A549 (cell line): ENCODE results near the gene PPIG. TPM values are rescaled to one million over a fixed set of nuclear protein-coding genes. Genes with fewer than 3 reads are reported as not detected.

Experiments
- ATAC-seq, 2 experiments: fragments of 200-7000 bp in 1 of 2; fragments of >200 bp in 1 of 2; cut with Nextera tagmentation in 1 of 2; cut with Tn5 transposase in 1 of 2; 3 replicates each; pipeline versions ENCODE4 v1.8.0 to v1.9.1; 2018 to 2020; ENCODE audit warnings: mild to moderate bottlenecking in 1 of 2, moderate library complexity in 1 of 2
- CTCF ChIA-PET: fragments of 300-600 bp; sonication (Branson Sonifier 250); formaldehyde crosslinking; extraction: SDS; loops from one replicate; lab custom pipeline; 2021; ENCODE audit warnings: antibody characterized with exemption, inconsistent platforms; lab: Yijun Ruan, JAX
- POLR2A ChIA-PET: fragments of 350-600 bp; formaldehyde crosslinking; extraction: SDS; loops from one replicate; lab custom pipeline; 2021; ENCODE audit warnings: antibody characterized with exemption, inconsistent platforms; lab: Yijun Ruan, JAX
- DNase-seq, 2 experiments: peaks; one replicate each; pipeline versions ENCODE4 v3.0.0 to v3.0.0-alpha.2; 2011 to 2016; ENCODE audit warnings: low read depth in 1 of 2, low spot score in 1 of 2
- FAIRE-seq: peaks from 2 replicates; lab custom pipeline; 2011; peaks lifted over from hg19 to GRCh38; lab: Jason Lieb, UNC
- H3K27ac ChIP-seq, 2 experiments: fragments of >200 bp; sonication (Bioruptor Twin); formaldehyde crosslinking; 3 replicates each; pipeline ENCODE4 v1.5.1; 2016 to 2017
- H3K4me1 ChIP-seq: fragments of >200 bp; sonication (Bioruptor Twin); formaldehyde crosslinking; 3 replicates; pipeline ENCODE4 v1.6.1; 2016
- H3K4me2 ChIP-seq: fragments of >200 bp; sonication (Bioruptor Twin); formaldehyde crosslinking; 3 replicates; pipeline ENCODE4 v1.6.1; 2016
- H3K4me3 ChIP-seq: fragments of >200 bp; sonication (Bioruptor Twin); formaldehyde crosslinking; 3 replicates; pipeline ENCODE4 v1.5.1; 2016
- H3K9me3 ChIP-seq: fragments of >200 bp; sonication (Bioruptor Twin); formaldehyde crosslinking; 3 replicates; pipeline ENCODE4 v1.6.1; 2016
- CBX2 ChIP-seq: fragments of 200-600 bp; sonication (generic); IDR thresholded peaks from 2 replicates; pipeline ENCODE4 v1.6.1; 2016; ENCODE audit warnings: low read depth, mild to moderate bottlenecking, borderline replicate concordance
- CHD4 ChIP-seq: fragments of 200-600 bp; sonication (generic); IDR thresholded peaks from 2 replicates; pipeline ENCODE4 v1.6.1; 2016; ENCODE audit warnings: antibody characterized with exemption, mild to moderate bottlenecking, borderline replicate concordance
- EHMT2 ChIP-seq: fragments of 200-600 bp; sonication (generic); IDR thresholded peaks from 2 replicates; pipeline ENCODE4 v1.6.1; 2016; ENCODE audit warnings: antibody characterized with exemption, low read depth, mild to moderate bottlenecking, moderate library complexity
- ESRRA ChIP-seq: fragments of 150-350 bp; IDR thresholded peaks from 2 replicates; pipeline ENCODE4 v1.6.1; 2014; ENCODE audit warnings: mild to moderate bottlenecking, low read length, borderline replicate concordance
- FOSL2 ChIP-seq, 2 experiments: fragments of 450-650 bp in 1 of 2; fragments of >200 bp in 1 of 2; sonication (Bioruptor Twin) in 1 of 2; formaldehyde crosslinking; IDR thresholded peaks; 2 replicates each; pipeline versions ENCODE4 v1.5.0 to v1.6.1; 2016 to 2020; ENCODE audit warnings: mild to moderate bottlenecking in 1 of 2, moderate library complexity in 1 of 2
- FOXS1 ChIP-seq: fragments of 250-450 bp; sonication (Bioruptor Pico); IDR thresholded peaks from 2 replicates; pipeline ENCODE4 v1.5.0; 2020; ENCODE audit warnings: mild to moderate bottlenecking, moderate library complexity
- GATA3 ChIP-seq: IDR thresholded peaks from 2 replicates; pipeline ENCODE4 v1.6.1; 2012; ENCODE audit warnings: borderline replicate concordance
- HDAC2 ChIP-seq: fragments of 200-600 bp; sonication (generic); IDR thresholded peaks from 2 replicates; pipeline ENCODE4 v1.6.1; 2016
- HOXB13 ChIP-seq: fragments of 250-450 bp; sonication (Bioruptor Pico); IDR thresholded peaks from 2 replicates; pipeline ENCODE4 v1.5.0; 2020; ENCODE audit warnings: low read depth, mild to moderate bottlenecking, moderate library complexity
- HOXB5 ChIP-seq: fragments of 250-450 bp; sonication (Bioruptor Pico); IDR thresholded peaks from 2 replicates; pipeline ENCODE4 v1.5.0; 2020; ENCODE audit warnings: mild to moderate bottlenecking, moderate library complexity
- KDM5A ChIP-seq: fragments of 200-600 bp; sonication (generic); IDR thresholded peaks from 2 replicates; pipeline ENCODE4 v1.6.1; 2016; ENCODE audit warnings: antibody characterized with exemption, mild to moderate bottlenecking
- MAZ ChIP-seq: fragments of 150-350 bp; IDR thresholded peaks from 2 replicates; pipeline ENCODE4 v1.6.1; 2014; ENCODE audit warnings: antibody characterized with exemption, low read depth, low read length, borderline replicate concordance
- PHF8 ChIP-seq: fragments of 200-600 bp; sonication (generic); IDR thresholded peaks from 2 replicates; pipeline ENCODE4 v1.6.1; 2016; ENCODE audit warnings: low read depth, mild to moderate bottlenecking, antibody characterized with exemption, moderate library complexity, borderline replicate concordance
- POLR2A ChIP-seq: IDR thresholded peaks from 2 replicates; pipeline ENCODE4 v1.6.1; 2012; ENCODE audit warnings: mild to moderate bottlenecking, low read length
- RCOR1 ChIP-seq: fragments of 150-350 bp; IDR thresholded peaks from 2 replicates; pipeline ENCODE4 v1.6.1; 2014; ENCODE audit warnings: antibody characterized with exemption, low read length, low read depth
- RFX5 ChIP-seq: fragments of 450-650 bp; IDR thresholded peaks from 2 replicates; pipeline ENCODE4 v1.7.1; 2014; ENCODE audit warnings: antibody characterized with exemption, mild to moderate bottlenecking, moderate library complexity
- RNF2 ChIP-seq: fragments of 200-600 bp; sonication (generic); IDR thresholded peaks from 2 replicates; pipeline ENCODE4 v1.6.1; 2016; ENCODE audit warnings: low read depth, mild to moderate bottlenecking, antibody characterized with exemption, moderate library complexity, borderline replicate concordance
- SREBF2 ChIP-seq: fragments of 450-650 bp; IDR thresholded peaks from 2 replicates; pipeline ENCODE4 v1.6.1; 2014; ENCODE audit warnings: mild to moderate bottlenecking, moderate library complexity
- TFCP2L1 ChIP-seq: fragments of 250-450 bp; sonication (Bioruptor Pico); IDR thresholded peaks from 2 replicates; pipeline ENCODE4 v1.5.0; 2021; ENCODE audit warnings: mild to moderate bottlenecking
- WGBS: methylation state at CpG from one replicate; pipeline ENCODE4 v1.1.6; 2017; ENCODE audit errors: missing lambda C conversion rate; 5-methylcytosine and 5-hydroxymethylcytosine counted together
- polyA minus RNA-seq: library from RNA; depleted of rRNA, polyadenylated mRNA; stranded (reverse); fragments of >200 nt; gene quantifications from 2 replicates; pipeline ENCODE4 v1.2.3, GENCODE V29; 2011; rRNA and poly(A)+ RNA removed
- polyA plus RNA-seq, 4 experiments: library from polyadenylated mRNA; depleted of rRNA in 3 of 4; stranded (reverse); fragments of >200 nt; fragmentation: RNase III in 1 of 4; extraction: RNeasy Plus Mini Kit Qiagen cat#74134 plus additional on column Dnase treatment in 1 of 4; gene quantifications; 2 replicates in 3 of 4; 3 replicates in 1 of 4; pipeline ENCODE4 v1.2.3, GENCODE V29; 2011 to 2017
- TF ChIP-seq, protein P1 (sequence below): fragments of >200 bp; sonication (Bioruptor Twin); formaldehyde crosslinking; IDR thresholded peaks from 3 replicates; pipeline ENCODE4 v1.6.1; 2016
- TF ChIP-seq, protein P2 (sequence below): fragments of 200-600 bp; sonication (generic); IDR thresholded peaks from 2 replicates; pipeline ENCODE4 v1.6.1; 2016; ENCODE audit warnings: antibody characterized with exemption, mild to moderate bottlenecking, moderate library complexity
- TF ChIP-seq, protein P3 (sequence below): IDR thresholded peaks from 2 replicates; pipeline ENCODE4 v1.6.1; 2012
- TF ChIP-seq, protein P4 (sequence below): fragments of 450-650 bp; IDR thresholded peaks from 2 replicates; pipeline ENCODE4 v1.6.1; 2014; ENCODE audit warnings: antibody characterized with exemption
- TF ChIP-seq, protein P5 (sequence below): IDR thresholded peaks from 2 replicates; pipeline ENCODE4 v1.6.1; 2012; ENCODE audit warnings: low read depth, borderline replicate concordance
- TF ChIP-seq, protein P6 (sequence below): fragments of 150-350 bp; IDR thresholded peaks from 2 replicates; pipeline ENCODE4 v1.6.1; 2014; ENCODE audit warnings: low read depth, mild to moderate bottlenecking, low read length
- TF ChIP-seq, protein P7 (sequence below): IDR thresholded peaks from 2 replicates; pipeline ENCODE4 v1.6.1; 2012

The PPIG gene
- 46.4 and 70.8 TPM in 2 replicates for polyA plus RNA-seq (2011; rRNA removed)
- polyA plus RNA-seq (2012; cell fraction: cytosol; rRNA removed): 9.9 and 10.6 TPM in 2 replicates
- polyA plus RNA-seq (2012; cell fraction: nucleus; rRNA removed): 5.5 and 9.8 TPM in 2 replicates
- 57.9 to 61.2 TPM (median 60.5 TPM) in 3 replicates for polyA plus RNA-seq (2017; fragmentation: RNase III; extraction: RNeasy Plus Mini Kit Qiagen cat#74134 plus additional on column Dnase treatment)
- 6.2 and 7.3 TPM in 2 replicates for polyA minus RNA-seq

DNA sequence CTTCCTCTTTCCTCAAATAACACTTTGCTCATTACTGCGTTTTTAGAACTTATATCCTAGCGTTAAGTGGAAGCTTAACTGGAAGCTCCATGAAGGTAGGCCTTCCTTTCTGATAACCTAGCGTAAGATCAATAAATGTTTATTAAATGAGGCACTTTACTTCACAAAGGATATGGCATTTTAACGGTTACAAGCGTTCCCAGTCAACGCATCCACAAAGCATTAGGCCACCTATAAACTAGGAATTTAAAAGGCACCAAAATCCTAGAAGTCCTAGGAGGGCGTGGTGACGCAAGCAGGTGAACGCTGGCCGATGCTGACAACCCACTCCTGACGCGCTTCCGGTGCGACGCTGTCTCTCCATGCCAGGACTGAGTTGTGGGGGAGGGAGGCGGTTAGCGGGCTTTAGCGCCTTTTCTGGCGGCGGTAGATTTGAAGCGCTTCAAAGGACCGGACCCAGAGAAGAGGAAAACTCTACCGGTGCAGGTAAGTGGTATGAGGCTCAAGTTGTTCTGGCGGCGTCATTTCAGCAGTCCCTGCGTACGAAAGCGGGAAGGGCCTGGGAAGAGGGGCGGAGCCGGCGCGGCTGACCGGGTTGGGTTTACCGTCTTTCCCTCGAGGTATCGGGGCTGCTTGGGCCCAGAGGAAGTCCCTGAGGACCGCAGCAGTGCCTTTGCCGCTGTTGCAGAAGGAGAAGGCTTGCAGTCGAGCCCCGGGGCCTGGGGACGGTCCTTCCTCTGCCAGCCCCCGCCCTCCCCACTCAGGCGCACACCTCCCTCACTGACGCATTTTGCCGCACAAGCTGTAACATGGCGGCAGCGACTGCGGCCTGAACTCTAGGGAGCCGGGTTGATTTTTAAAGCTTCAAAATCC lies at the start of gene PPIG:
TSS of gene PPIG (plus strand) at position 347 of the 873 bp plus-strand sequence. CDS start 19,691 bp downstream, outside the sequence.
- peak; percentile 83 to 95 for DNase-seq
- H3K27ac ChIP-seq: peak within 1 kb of the TSS; percentile 93 to 98
- 5% methylated on average over 31 of the region's 49 CpGs for WGBS
- peak; percentile 96 to 98 for ATAC-seq
- peak within 1 kb of the TSS; percentile 97 for H3K4me3 ChIP-seq
- H3K9me3 ChIP-seq: peaks cover 10% of the 10 kb centered on the region
- ChIA-PET CTCF (interaction anchor here (0.9 to 1.3 kb wide), 2 partner anchors 12 to 35 kb away, joined by 3 read pairs; no protein-coding TSS in a partner anchor), POLR2A (interaction anchor here (1.2 kb wide), 1 partner anchor 11 kb away, joined by 6 read pairs; the partner anchor contains the start of gene FASTKD1)
- H3K4me1 ChIP-seq: peaks cover 12% of the 10 kb centered on the region
- no peak for FAIRE-seq
- H3K4me2 ChIP-seq: peak within 1 kb of the TSS; percentile 90
- TF ChIP-seq CBX2: no peak
- TF ChIP-seq HOXB5: no peak
- TF ChIP-seq RCOR1: no peak
- TF ChIP-seq RNF2: no peak
- TF ChIP-seq HOXB13 (CRISPR knock-in tag): no peak
- TF ChIP-seq POLR2A: peak; percentile 28
- TF ChIP-seq TFCP2L1 (CRISPR knock-in tag): no peak
- TF ChIP-seq, protein P1, sequence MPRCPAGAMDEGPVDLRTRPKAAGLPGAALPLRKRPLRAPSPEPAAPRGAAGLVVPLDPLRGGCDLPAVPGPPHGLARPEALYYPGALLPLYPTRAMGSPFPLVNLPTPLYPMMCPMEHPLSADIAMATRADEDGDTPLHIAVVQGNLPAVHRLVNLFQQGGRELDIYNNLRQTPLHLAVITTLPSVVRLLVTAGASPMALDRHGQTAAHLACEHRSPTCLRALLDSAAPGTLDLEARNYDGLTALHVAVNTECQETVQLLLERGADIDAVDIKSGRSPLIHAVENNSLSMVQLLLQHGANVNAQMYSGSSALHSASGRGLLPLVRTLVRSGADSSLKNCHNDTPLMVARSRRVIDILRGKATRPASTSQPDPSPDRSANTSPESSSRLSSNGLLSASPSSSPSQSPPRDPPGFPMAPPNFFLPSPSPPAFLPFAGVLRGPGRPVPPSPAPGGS: no peak
- TF ChIP-seq ESRRA: no peak
- peak; percentile 84; the same call in 1 of the 2 replicates for TF ChIP-seq CHD4
- peak; percentile 32; the same call in 1 of the 2 replicates for TF ChIP-seq FOXS1
- TF ChIP-seq, protein P2, sequence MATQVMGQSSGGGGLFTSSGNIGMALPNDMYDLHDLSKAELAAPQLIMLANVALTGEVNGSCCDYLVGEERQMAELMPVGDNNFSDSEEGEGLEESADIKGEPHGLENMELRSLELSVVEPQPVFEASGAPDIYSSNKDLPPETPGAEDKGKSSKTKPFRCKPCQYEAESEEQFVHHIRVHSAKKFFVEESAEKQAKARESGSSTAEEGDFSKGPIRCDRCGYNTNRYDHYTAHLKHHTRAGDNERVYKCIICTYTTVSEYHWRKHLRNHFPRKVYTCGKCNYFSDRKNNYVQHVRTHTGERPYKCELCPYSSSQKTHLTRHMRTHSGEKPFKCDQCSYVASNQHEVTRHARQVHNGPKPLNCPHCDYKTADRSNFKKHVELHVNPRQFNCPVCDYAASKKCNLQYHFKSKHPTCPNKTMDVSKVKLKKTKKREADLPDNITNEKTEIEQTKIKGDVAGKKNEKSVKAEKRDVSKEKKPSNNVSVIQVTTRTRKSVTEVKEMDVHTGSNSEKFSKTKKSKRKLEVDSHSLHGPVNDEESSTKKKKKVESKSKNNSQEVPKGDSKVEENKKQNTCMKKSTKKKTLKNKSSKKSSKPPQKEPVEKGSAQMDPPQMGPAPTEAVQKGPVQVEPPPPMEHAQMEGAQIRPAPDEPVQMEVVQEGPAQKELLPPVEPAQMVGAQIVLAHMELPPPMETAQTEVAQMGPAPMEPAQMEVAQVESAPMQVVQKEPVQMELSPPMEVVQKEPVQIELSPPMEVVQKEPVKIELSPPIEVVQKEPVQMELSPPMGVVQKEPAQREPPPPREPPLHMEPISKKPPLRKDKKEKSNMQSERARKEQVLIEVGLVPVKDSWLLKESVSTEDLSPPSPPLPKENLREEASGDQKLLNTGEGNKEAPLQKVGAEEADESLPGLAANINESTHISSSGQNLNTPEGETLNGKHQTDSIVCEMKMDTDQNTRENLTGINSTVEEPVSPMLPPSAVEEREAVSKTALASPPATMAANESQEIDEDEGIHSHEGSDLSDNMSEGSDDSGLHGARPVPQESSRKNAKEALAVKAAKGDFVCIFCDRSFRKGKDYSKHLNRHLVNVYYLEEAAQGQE: no peak
- TF ChIP-seq, protein P3, sequence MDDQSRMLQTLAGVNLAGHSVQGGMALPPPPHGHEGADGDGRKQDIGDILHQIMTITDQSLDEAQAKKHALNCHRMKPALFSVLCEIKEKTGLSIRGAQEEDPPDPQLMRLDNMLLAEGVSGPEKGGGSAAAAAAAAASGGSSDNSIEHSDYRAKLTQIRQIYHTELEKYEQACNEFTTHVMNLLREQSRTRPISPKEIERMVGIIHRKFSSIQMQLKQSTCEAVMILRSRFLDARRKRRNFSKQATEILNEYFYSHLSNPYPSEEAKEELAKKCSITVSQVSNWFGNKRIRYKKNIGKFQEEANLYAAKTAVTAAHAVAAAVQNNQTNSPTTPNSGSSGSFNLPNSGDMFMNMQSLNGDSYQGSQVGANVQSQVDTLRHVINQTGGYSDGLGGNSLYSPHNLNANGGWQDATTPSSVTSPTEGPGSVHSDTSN: 0 out of 2 replicates have a peak, but pooled peaks have one; percentile 36
- TF ChIP-seq FOSL2 (IDR thresholded peaks at IDR 0.05): no peak
- TF ChIP-seq FOSL2 (CRISPR knock-in tag; IDR thresholded peaks at IDR 0.05): no peak; the same call in 1 of the 2 replicates
- peak; percentile 88 for TF ChIP-seq KDM5A
- TF ChIP-seq, protein P4, sequence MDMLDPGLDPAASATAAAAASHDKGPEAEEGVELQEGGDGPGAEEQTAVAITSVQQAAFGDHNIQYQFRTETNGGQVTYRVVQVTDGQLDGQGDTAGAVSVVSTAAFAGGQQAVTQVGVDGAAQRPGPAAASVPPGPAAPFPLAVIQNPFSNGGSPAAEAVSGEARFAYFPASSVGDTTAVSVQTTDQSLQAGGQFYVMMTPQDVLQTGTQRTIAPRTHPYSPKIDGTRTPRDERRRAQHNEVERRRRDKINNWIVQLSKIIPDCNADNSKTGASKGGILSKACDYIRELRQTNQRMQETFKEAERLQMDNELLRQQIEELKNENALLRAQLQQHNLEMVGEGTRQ: 0 out of 2 replicates have a peak, but pooled peaks have one; percentile 40
- TF ChIP-seq RFX5: no peak
- no peak; the same call in 1 of the 2 replicates for TF ChIP-seq HDAC2
- TF ChIP-seq MAZ: no peak
- no peak for TF ChIP-seq EHMT2
- no peak; the same call in 1 of the 2 replicates for TF ChIP-seq GATA3
- peak; percentile 87 for TF ChIP-seq PHF8
- TF ChIP-seq SREBF2: no peak
- TF ChIP-seq, protein P5, sequence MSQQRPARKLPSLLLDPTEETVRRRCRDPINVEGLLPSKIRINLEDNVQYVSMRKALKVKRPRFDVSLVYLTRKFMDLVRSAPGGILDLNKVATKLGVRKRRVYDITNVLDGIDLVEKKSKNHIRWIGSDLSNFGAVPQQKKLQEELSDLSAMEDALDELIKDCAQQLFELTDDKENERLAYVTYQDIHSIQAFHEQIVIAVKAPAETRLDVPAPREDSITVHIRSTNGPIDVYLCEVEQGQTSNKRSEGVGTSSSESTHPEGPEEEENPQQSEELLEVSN: peak; percentile 66; the same call in 1 of the 2 replicates
- TF ChIP-seq, protein P6, sequence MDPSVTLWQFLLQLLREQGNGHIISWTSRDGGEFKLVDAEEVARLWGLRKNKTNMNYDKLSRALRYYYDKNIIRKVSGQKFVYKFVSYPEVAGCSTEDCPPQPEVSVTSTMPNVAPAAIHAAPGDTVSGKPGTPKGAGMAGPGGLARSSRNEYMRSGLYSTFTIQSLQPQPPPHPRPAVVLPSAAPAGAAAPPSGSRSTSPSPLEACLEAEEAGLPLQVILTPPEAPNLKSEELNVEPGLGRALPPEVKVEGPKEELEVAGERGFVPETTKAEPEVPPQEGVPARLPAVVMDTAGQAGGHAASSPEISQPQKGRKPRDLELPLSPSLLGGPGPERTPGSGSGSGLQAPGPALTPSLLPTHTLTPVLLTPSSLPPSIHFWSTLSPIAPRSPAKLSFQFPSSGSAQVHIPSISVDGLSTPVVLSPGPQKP: peak; percentile 71; the same call in 1 of the 2 replicates
- TF ChIP-seq, protein P7, sequence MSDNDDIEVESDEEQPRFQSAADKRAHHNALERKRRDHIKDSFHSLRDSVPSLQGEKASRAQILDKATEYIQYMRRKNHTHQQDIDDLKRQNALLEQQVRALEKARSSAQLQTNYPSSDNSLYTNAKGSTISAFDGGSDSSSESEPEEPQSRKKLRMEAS: peak; percentile 74
